NCI-H1048 (cell line): ENCODE results near the gene CNTFR.

Experiments
- DNase-seq: peaks from one replicate; lab custom pipeline; 2025; lab: John Stamatoyannopoulos, UW

Gene CNTFR

DNA sequence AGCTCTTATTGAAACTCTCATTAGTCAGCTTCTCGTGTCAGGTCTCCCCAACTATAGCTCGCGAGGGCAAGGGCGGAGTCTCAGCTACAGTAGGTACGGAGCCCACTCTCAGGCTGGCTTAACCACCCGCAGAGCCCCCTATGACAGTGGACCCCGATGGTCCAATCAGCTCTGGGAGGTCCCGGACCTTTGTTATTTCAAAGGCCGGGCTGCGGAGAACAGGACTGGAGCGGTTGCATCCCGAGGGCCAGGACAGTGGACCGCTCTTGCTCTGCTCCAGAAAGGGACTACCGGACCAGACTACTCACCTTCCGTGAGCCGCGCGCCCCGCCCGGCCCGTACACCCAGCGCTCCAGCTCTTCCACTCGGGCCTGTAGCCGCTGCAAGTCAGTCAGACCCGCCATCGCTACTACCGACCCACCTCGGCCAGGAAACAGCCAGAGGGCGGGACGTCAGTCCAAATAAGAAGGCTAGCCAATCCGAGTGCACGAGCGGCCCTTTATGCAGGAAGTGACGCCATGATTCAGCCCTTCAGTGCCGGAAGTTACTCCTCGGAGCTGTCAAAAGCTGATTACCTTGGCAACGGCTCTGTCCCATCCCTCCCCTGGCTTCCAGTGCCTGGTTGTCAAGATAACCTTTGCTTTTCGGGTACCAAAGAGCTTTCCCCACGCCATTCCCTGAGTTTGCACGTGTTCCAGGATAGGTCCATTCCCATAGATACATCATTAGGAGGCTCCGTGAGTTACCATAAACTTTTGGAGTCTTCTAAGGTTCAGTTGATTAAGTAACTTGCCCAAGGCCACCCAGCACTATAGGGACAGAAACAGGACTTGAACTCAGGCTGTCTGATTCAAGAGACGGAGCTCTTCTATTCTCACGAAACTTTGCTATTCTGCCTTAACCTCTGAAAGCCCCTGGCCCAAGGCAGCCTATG, 30.8 kb upstream of the CNTFR start, which contains the start of gene DCTN3:
Gene DCTN3, minus strand, starts transcription at position 435 of the 934 bp plus-strand sequence. Its CDS starts 31 bp downstream, at position 404.
- DNase-seq = peak; percentile 93

DNA sequence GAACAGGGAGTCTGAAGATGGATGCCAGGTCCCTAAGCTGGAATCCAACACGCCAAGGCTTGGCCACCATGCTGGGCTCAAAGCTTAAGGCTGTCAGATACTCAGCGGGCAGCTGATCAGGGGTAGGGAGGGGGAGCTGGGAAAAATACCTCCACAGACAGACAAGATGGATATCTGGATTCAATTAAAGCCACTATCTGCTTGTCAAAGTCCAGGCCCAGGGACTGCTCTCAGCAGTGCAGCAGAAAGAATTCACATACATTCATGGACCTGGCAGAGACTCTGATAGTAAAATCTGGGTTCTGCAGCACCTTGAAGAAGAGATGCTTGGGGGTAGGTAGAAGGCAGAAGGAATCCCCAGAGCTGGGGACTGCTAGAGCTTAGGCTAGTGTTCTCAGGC, 25.6 kb upstream of the CNTFR start:
- no peak for DNase-seq

DNA sequence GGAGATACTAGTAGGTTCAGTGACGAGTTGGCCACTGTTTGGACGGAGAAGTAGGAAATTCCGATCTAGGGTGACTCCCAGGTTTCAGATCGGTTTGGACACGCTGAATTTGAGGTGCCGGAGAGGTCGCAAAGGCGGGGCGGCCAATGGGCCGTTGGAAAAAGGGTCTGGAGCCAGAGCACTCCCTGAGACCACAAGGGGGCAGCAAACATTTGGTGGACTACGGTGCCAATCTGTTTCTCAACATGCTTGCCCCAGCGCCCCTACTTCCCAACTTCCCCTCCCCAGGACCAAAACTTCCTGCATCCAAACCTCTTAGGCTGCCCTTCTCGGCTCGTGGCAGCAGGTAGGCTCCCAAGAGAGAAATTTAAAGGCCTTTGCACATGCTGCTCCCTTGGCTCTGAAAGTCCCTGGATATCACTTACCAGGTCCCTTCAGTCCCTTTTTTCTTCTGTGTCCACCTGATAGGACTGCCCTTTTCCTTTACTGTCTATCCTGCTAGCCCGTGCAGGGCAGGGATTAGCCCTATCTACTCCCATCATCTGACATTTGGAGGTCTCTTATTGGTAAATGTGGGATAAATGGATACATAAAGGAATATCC, 23.4 kb upstream of the CNTFR start:
- DNase-seq = peak; percentile 62

GRCh38 chr9:34611811-34612787, 22.6 kb upstream of the CNTFR start, which contains the start of gene RPP25L:
Gene RPP25L (minus strand): TSS chr9:34612097. CDS start chr9:34611296, 801 bp downstream.
- DNase-seq = peak; percentile 47

DNA sequence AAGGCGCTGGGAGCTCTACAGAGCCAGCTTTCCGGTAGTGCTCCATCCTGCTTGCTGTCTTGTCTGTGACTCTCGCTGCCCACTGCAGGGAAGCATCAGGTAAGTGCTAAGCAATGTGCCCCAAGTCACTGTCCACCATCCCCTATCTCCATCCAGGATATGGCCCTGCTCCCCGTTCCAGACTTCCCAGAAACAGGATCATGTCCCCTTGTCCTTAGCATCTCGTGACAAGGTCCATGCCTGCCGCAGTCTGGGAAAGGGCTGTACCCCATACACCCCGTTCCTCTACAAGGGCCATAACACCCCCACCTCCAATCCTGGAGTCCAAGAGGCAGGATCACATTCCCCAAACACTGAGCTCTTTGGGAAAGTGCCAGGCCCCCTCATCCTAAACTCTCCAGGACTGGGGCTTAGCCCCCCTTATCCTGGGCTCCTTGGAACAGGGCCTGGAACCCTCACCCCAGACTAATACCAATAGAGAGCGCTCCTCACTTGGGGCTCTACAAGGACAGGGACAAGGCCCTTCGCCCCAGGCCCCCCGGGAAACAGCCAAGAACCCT, 21.8 kb upstream of the CNTFR start:
- no peak for DNase-seq

DNA sequence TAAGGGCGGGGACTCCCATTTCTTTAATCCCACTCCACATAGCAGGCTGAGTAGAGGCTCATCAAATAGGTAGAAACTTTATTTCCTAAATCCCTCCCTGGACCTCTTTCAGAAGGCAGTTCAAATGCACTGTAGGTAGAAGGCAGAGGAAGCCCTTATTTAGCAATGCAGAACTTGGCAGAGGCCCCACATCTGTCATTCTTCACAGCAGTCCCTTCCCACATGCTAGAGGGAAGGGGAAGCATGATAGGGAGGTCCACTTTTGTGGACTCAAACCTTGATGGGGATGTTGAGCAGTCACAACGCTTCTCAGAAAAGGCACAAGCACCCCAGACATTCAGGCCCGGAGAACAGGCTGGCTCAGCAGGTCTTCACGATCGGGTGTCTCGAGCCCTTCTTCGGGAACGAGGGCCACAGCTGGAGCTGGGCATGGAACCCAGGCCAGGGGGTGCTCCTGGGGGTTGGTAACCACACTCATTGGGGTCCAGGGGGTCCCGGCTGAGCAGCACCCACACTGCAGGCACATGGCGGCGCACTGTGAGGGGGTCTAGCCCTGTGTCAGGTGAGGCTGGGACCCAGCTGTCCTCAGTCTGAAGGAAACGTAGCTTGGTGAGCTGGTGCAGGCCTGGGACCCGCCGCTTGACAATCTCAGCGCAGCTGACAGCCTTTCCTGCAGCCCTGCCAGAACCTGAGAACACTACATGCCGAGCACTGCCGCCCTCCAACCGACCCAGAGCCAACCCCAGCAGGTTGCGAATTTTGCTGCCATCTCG, 21.1 kb upstream of the CNTFR start:
- DNase-seq = no peak

DNA sequence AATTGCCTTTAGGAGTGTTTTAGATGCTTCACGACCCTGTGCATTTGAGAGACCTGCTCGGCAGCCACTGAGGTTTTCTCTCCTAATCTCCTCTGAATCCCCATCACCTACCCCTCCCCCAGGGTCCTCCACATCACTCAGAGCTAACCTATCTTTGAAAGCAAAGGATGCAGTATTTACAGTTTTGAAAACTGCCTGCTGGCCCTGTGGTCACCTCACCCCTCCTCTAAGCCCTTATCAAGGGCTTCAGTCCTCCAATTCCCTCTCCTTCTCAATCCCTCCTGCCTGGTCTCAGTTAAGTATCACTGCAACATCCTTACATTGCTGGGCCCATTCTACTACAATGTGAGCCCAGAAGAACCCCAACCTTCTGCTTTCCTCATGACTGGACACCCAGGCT, 17.8 kb upstream of the CNTFR start:
- DNase-seq = no peak

- no peak for DNase-seq
These were observed 17.4 kb upstream of the CNTFR start for GRCh38 chr9:34606905-34607304.

- no peak for DNase-seq
These were observed 16.7 kb upstream of the CNTFR start for GRCh38 chr9:34606190-34606589.

DNA sequence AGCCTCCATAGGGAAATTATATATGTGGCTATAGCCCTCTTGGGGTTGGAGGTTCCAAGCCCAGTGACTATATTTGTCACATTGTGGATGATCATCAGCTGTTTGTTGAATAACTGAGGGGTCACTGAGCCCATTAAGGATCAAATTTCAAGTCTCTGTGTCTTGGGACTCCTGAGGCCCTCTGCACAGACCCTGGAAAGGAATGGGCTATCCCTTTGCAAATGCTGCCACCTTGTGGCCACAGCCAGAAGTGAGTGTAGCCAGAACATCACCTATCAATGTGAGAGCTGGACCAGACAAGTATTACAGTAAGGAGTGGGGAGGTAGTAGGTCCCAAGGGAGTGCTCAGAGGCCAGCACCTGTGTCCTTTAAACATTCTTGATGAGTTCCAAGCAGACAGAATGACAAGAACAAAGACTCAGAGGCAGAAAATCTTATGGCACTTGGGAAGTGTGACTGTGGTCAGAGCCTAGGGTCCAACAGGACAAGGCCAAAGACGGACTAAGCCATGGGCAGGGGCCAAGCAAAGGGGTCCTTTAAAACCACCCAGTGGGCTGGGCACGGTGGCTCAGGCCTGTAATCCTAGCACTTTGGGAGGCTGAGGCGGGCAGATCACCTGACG, 14.2 kb upstream of the CNTFR start:
- no peak for DNase-seq

GRCh38 chr9:34601937-34602573, 12.5 kb upstream of the CNTFR start:
- DNase-seq = no peak

GRCh38 chr9:34600908-34601307, 11.4 kb upstream of the CNTFR start:
- DNase-seq = no peak

GRCh38 chr9:34599546-34599945, 10.0 kb upstream of the CNTFR start:
- no peak for DNase-seq

DNA sequence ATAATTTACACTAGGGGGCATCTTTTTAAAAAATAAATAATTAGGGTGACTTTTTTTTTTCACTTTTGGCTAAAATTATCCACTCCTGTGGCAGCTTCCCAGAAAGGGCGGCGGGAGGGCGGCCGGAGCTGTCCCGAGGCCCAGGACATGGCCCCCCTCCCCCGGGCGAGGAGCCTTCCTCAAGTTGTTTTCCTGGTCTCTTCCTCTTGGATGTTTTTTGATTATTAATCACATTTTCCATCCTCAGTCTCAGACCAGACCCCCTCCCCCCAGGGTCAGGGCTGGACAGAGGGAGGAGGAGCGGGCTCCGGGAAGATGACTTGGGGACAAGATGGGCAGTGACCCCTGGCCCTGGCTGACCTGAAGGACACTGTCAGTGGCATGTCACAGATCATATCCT, 4.7 kb upstream of the CNTFR start:
- no peak for DNase-seq

DNA sequence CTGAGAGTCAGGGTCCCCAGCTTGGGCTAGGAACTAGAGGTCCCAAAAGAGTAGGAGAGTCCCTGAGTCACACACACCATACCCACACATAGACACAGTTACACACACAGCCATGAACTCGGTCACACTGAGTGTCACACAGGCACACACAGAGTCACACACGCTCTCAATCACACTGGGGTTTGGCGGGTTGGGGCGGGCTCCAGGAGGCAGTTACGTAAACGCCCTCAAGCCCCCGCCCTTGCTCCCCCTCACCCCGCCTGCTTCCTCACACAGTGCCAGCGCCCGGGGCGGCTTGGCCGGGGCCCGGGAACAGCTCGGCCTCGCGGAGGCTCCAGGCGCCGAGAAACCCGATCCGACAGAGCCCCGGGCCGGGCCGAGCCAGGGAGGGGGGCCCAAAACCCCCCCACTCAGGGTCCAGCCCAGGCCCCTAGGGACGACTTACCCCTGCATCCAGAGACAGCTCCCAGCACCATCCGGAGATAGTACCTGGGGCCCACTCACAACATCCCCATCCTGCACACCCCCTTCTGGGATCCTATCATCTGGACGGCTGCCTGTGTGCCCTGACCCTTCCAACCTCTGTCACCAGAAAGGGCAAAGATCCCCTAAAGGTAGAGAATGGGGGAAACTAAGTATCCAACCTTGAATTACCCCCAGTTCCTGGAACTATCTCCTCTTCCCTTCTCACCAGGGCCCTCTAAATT, 3.5 kb upstream of the CNTFR start:
- DNase-seq = no peak

DNA sequence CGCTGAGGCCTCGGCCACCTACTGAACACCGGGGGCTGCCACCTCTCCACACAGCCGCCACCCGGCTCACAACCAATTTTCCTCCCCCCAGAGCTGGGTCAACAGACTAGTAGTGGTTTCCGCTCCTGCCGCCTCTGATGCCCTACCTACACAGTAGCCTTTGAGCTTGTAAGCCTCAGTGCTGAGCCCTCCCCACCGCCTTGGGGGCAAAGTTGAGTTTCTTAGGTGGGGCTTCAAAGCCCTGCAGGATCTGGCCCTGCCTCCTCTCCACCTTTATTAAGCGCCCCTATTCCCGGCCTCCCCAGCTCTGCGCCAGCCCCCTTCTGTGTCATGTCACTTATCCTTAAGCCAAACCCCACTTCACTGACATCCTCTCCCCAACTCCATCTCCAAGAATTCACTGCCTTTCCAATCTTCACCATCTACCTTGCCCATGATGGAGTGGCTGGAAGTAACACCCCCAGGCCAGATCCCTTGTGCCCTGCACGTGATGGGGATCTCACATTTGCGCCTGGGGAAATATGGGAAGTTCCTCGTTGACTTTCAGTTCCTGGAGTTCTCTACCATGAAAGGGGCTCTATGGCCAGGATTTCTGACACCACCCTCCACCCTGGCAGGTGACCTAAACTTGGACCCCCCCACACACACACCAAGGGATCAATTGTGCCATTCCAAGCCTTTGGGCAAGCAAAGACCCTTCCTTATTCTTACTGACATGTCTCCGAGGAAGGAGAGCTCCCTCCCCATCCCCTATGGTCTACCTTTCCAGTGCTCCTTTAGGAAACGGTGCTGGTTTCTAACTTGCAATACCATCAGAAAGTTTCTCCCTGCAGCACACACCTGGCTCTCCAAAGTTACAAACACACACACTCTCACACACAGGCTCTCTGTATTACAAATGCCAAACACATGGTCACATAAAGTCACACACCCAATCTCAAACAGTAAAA, 2.7 kb upstream of the CNTFR start:
- DNase-seq = no peak

- DNase-seq = no peak
These were observed 1.9 kb upstream of the CNTFR start for GRCh38 chr9:34591248-34591916.
